ENCODE results near the gene TTC28. TPM values are rescaled to one million over a fixed set of nuclear protein-coding genes. Genes with fewer than 3 reads are reported as not detected.
A peak's percentile ranks its signal among the peaks of the same experiment; 100 is the strongest.

Gene TTC28
- total RNA-seq, 4 donors from 2014 or later: 10.2 to 23.8 (median 13.4) TPM

DNA sequence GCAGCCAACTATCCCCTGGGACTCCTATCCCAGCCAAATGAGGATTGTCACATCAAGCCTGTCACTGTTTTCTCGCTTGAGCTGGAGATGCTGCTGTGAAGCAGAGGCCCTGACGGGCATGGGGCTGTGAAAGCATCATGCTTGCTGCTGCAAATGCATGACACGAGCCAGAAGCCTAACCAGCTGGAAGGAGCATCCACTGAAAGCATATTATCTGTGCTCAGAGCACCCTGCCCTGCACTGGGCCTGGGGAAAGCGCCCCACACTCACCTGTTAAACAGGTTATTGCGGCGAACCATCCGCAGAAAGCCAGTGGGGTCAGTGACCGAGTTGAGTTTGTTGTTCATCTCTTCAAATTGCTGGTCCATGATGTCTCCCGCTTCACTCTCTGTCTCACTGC lies 649.7 kb downstream of the TTC28 start:
- no peak overlapping the region for H3K4me3 ChIP-seq (ENCODE audit: low read depth, poor library complexity, severe bottlenecking)
- 91 to 93% methylated on average over 9 of the region's 9 CpGs for WGBS, 2 donors
- intact Hi-C loops (cut with DNase I; ENCODE audit: low total_unique reads): no loop called here
- DNase-seq (ENCODE audit: low spot score in 2 of 2): peak in 1 of 2 donors; percentile 75
- TF ChIP-seq, protein P1, sequence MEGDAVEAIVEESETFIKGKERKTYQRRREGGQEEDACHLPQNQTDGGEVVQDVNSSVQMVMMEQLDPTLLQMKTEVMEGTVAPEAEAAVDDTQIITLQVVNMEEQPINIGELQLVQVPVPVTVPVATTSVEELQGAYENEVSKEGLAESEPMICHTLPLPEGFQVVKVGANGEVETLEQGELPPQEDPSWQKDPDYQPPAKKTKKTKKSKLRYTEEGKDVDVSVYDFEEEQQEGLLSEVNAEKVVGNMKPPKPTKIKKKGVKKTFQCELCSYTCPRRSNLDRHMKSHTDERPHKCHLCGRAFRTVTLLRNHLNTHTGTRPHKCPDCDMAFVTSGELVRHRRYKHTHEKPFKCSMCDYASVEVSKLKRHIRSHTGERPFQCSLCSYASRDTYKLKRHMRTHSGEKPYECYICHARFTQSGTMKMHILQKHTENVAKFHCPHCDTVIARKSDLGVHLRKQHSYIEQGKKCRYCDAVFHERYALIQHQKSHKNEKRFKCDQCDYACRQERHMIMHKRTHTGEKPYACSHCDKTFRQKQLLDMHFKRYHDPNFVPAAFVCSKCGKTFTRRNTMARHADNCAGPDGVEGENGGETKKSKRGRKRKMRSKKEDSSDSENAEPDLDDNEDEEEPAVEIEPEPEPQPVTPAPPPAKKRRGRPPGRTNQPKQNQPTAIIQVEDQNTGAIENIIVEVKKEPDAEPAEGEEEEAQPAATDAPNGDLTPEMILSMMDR (IDR thresholded peaks at IDR 0.05): no peak
- no peak for TF ChIP-seq POLR2A (IDR thresholded peaks at IDR 0.05)

GRCh38 chr22:28029201-28029948 lies 650.3 kb downstream of the TTC28 start:
- H3K4me3 ChIP-seq (ENCODE audit: low read depth, poor library complexity, severe bottlenecking): no peak overlapping the region
- peak in 1 of 2 donors; percentile 83 for DNase-seq (ENCODE audit: low spot score in 2 of 2)
- TF ChIP-seq POLR2A (IDR thresholded peaks at IDR 0.05): no peak
- TF ChIP-seq, protein P1 (IDR thresholded peaks at IDR 0.05): no peak
- WGBS, 2 donors: 51 to 71% methylated on average over 6 of the region's 6 CpGs
- intact Hi-C loops (cut with DNase I; ENCODE audit: low total_unique reads): no loop called here

- DNase-seq (ENCODE audit: low spot score in 2 of 2): peak in 1 of 2 donors; percentile 74
- WGBS, 2 donors: 76 to 85% methylated on average over 13 of the region's 13 CpGs
- intact Hi-C loops (cut with DNase I; ENCODE audit: low total_unique reads): no loop called here
- no peak overlapping the region for H3K4me3 ChIP-seq (ENCODE audit: low read depth, poor library complexity, severe bottlenecking)
- TF ChIP-seq POLR2A (IDR thresholded peaks at IDR 0.05): no peak
- TF ChIP-seq, protein P1 (IDR thresholded peaks at IDR 0.05): no peak
Measured at GRCh38 chr22:28027453-28028448, 651.9 kb downstream of the TTC28 start.

- peak in 1 of 2 donors; percentile 65 for DNase-seq (ENCODE audit: low spot score in 2 of 2)
- intact Hi-C loops (cut with DNase I; ENCODE audit: low total_unique reads): no loop called here
- TF ChIP-seq, protein P1 (IDR thresholded peaks at IDR 0.05): no peak
- TF ChIP-seq POLR2A (IDR thresholded peaks at IDR 0.05): no peak
- WGBS, 2 donors: 91 to 93% methylated on average over 12 of the region's 12 CpGs
- no peak overlapping the region for H3K4me3 ChIP-seq (ENCODE audit: low read depth, poor library complexity, severe bottlenecking)
Measured at GRCh38 chr22:28025866-28026575, 653.6 kb downstream of the TTC28 start.

GRCh38 chr22:28025333-28025732 lies 654.3 kb downstream of the TTC28 start:
- peak in 1 of 2 donors; percentile 76 for DNase-seq (ENCODE audit: low spot score in 2 of 2)
- TF ChIP-seq POLR2A (IDR thresholded peaks at IDR 0.05): no peak
- intact Hi-C loops (cut with DNase I; ENCODE audit: low total_unique reads): no loop called here
- no peak overlapping the region for H3K4me3 ChIP-seq (ENCODE audit: low read depth, poor library complexity, severe bottlenecking)
- 90 to 92% methylated on average over 7 of the region's 7 CpGs for WGBS, 2 donors

All from lower leg skin (tissue), 4 donors.